Suprapubic skin (tissue), 4 donors: ENCODE measurements around the gene SH3BP4. TPM values are rescaled to one million over a fixed set of nuclear protein-coding genes. Genes with fewer than 3 reads are reported as not detected.

Experiments
- DNase-seq, 2 donors: peaks; one replicate each; pipeline ENCODE4 v3.0.0-alpha.2; 2019; ENCODE audit warnings: low spot score in 2 of 2
- H3K27ac ChIP-seq: fragments of 200-600 bp; sonication (generic); one replicate; pipeline ENCODE4 v1.5.1; 2019
- H3K27me3 ChIP-seq: fragments of 200-600 bp; sonication (generic); one replicate; pipeline ENCODE4 v1.5.1; 2019
- H3K36me3 ChIP-seq: fragments of 200-600 bp; sonication (generic); one replicate; pipeline ENCODE4 v1.5.1; 2019
- H3K4me1 ChIP-seq: fragments of 200-600 bp; sonication (generic); one replicate; pipeline ENCODE4 v1.5.1; 2019
- H3K4me3 ChIP-seq: fragments of 200-600 bp; sonication (generic); one replicate; pipeline ENCODE4 v1.5.1; 2019; ENCODE audit warnings: mild to moderate bottlenecking
- H3K9me3 ChIP-seq: fragments of 200-600 bp; sonication (generic); one replicate; pipeline ENCODE4 v1.5.1; 2019
- CTCF ChIP-seq, 2 donors: fragments of 200-600 bp in 1 of 2; fragments of 450-650 bp in 1 of 2; sonication (generic) in 1 of 2; IDR thresholded peaks; one replicate each; pipeline ENCODE4 v1.5.1; 2016 to 2019; ENCODE audit warnings: antibody characterized with exemption in 2 of 2, mild to moderate bottlenecking in 1 of 2, moderate library complexity in 1 of 2
- EP300 ChIP-seq: sonication (generic); formaldehyde crosslinking; IDR thresholded peaks from one replicate; pipeline ENCODE4 v1.6.1; 2017; ENCODE audit warnings: antibody characterized with exemption
- POLR2A ChIP-seq, 2 donors: fragments of 450-650 bp; IDR thresholded peaks; one replicate each; pipeline ENCODE4 v1.6.1; 2017; ENCODE audit warnings: antibody characterized with exemption in 2 of 2, mild to moderate bottlenecking in 2 of 2, moderate library complexity in 2 of 2
- POLR2AphosphoS5 ChIP-seq, 3 donors: sonication (generic); formaldehyde crosslinking; IDR thresholded peaks; one replicate each; pipeline ENCODE4 v1.6.1; 2017; ENCODE audit warnings: antibody characterized with exemption in 3 of 3
- WGBS: methylation state at CpG from one replicate; pipeline ENCODE4 v1.1.5; 2018; 5-methylcytosine and 5-hydroxymethylcytosine counted together
- total RNA-seq, 4 donors: library from RNA; depleted of rRNA; stranded (reverse); fragments of >200 nt; gene quantifications; one replicate each; pipeline ENCODE4 v1.1.0, GENCODE V29; 2016

SH3BP4 gene
- total RNA-seq, 4 donors from 2014 or later: 38.6 to 82.6 (median 58.6) TPM

GRCh38 chr2:234917211-234917975 is 34.4 kb upstream of the SH3BP4 start:
- no peaks in the 10 kb centered on the region for H3K4me1 ChIP-seq
- WGBS: 27% methylated on average over 6 of the region's 6 CpGs
- no peak overlapping the region for H3K4me3 ChIP-seq
- no peaks in the 10 kb centered on the region for H3K27me3 ChIP-seq
- TF ChIP-seq EP300 (no peak), POLR2A (IDR thresholded peaks at IDR 0.05) (no peak), CTCF (IDR thresholded peaks at IDR 0.05) (no peak), POLR2AphosphoS5 (IDR thresholded peaks at IDR 0.05) (no peak)
- no peak overlapping the region for H3K27ac ChIP-seq
- DNase-seq: no peak
- H3K9me3 ChIP-seq: no peaks in the 10 kb centered on the region
- no peaks in the 10 kb centered on the region for H3K36me3 ChIP-seq

- no peaks in the 10 kb centered on the region for H3K4me1 ChIP-seq
- no peaks in the 10 kb centered on the region for H3K27me3 ChIP-seq
- H3K4me3 ChIP-seq: no peak overlapping the region
- DNase-seq: no peak
- WGBS: 91% methylated on average over 3 of the region's 3 CpGs
- TF ChIP-seq POLR2A (IDR thresholded peaks at IDR 0.05) (no peak), CTCF (IDR thresholded peaks at IDR 0.05) (no peak)
- H3K36me3 ChIP-seq: no peaks in the 10 kb centered on the region
- H3K9me3 ChIP-seq: no peaks in the 10 kb centered on the region
- H3K27ac ChIP-seq: no peak overlapping the region
Observed at GRCh38 chr2:234919711-234920110, 32.1 kb upstream of the SH3BP4 start.

- no peak for DNase-seq
- Histone ChIP-seq H3K4me3 (no peak overlapping the region), H3K4me1 (no peaks in the 10 kb centered on the region), H3K27me3 (no peaks in the 10 kb centered on the region), H3K27ac (no peak overlapping the region), H3K9me3 (no peaks in the 10 kb centered on the region), H3K36me3 (no peaks in the 10 kb centered on the region)
- no peak for TF ChIP-seq EP300
- 94% methylated on average over 2 of the region's 2 CpGs for WGBS
Observed at GRCh38 chr2:234920836-234921235, 31.0 kb upstream of the SH3BP4 start.

- Histone ChIP-seq H3K36me3 (no peaks in the 10 kb centered on the region), H3K27me3 (no peaks in the 10 kb centered on the region), H3K9me3 (no peaks in the 10 kb centered on the region), H3K4me1 (no peaks in the 10 kb centered on the region), H3K27ac (no peak overlapping the region), H3K4me3 (no peak overlapping the region)
- TF ChIP-seq POLR2A (IDR thresholded peaks at IDR 0.05) (no peak), POLR2AphosphoS5 (IDR thresholded peaks at IDR 0.05) (no peak), EP300 (no peak)
- WGBS: 97% methylated on average over 11 of the region's 11 CpGs
- DNase-seq: no peak
Observed at GRCh38 chr2:234929002-234929401, 22.8 kb upstream of the SH3BP4 start.

- H3K36me3 ChIP-seq: no peaks in the 10 kb centered on the region
- no peak overlapping the region for H3K27ac ChIP-seq
- H3K4me1 ChIP-seq: no peaks in the 10 kb centered on the region
- 67% methylated on average over 4 of the region's 4 CpGs for WGBS
- no peak for TF ChIP-seq EP300
- no peak for TF ChIP-seq CTCF (IDR thresholded peaks at IDR 0.05)
- TF ChIP-seq POLR2AphosphoS5 (IDR thresholded peaks at IDR 0.05): no peak
- no peak for TF ChIP-seq POLR2A (IDR thresholded peaks at IDR 0.05)
- no peaks in the 10 kb centered on the region for H3K27me3 ChIP-seq
- no peak for DNase-seq
- H3K9me3 ChIP-seq: no peaks in the 10 kb centered on the region
- no peak overlapping the region for H3K4me3 ChIP-seq
Observed at GRCh38 chr2:234930397-234930796, 21.4 kb upstream of the SH3BP4 start.

GRCh38 chr2:234931371-234931770 is 20.4 kb upstream of the SH3BP4 start:
- H3K27ac ChIP-seq: no peak overlapping the region
- no peaks in the 10 kb centered on the region for H3K4me1 ChIP-seq
- no peaks in the 10 kb centered on the region for H3K27me3 ChIP-seq
- no peak for DNase-seq
- TF ChIP-seq CTCF (IDR thresholded peaks at IDR 0.05): no peak
- no peak for TF ChIP-seq POLR2A (IDR thresholded peaks at IDR 0.05)
- no peak for TF ChIP-seq EP300
- TF ChIP-seq POLR2AphosphoS5 (IDR thresholded peaks at IDR 0.05): no peak
- H3K9me3 ChIP-seq: no peaks in the 10 kb centered on the region
- 85% methylated on average over 2 of the region's 2 CpGs for WGBS
- no peaks in the 10 kb centered on the region for H3K36me3 ChIP-seq
- H3K4me3 ChIP-seq: no peak overlapping the region
